Measurements from ENCODE around the gene MTG1. TPM values are rescaled to one million over a fixed set of nuclear protein-coding genes. Genes with fewer than 3 reads are reported as not detected.
"Not testable (repeated sequence)": the region's sequence is repeated elsewhere in the genome, so short reads cannot be mapped to it uniquely, and the experiment has no call there.

MTG1 gene
- total and polyA plus RNA-seq, 10 of the 15 experiments (the other 5 are each of a cell fraction or from before 2014, with no cell fraction given) = 6.2 to 104 (median 62.5) TPM

DNA sequence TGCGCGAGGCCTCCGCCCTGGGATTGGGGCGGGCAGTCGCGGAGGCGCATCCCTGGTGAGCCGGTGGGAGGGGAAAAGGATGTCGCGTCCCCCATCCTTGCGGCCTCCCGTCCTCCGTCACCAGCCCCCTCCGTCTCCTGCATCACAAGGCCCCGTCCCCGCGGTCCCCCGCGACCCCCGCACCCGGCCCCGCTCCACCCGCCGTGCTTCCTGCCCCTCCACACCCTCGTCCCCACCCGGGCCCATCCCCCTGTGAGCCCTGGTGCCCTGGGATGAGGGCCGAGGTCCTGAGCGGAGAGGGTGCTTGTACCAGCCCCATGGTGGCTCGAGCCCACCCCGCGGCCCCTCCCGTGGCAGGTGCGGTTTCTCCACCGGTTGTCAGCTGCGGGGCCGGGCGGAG lies 30.6 kb downstream of the MTG1 start, which contains the start of gene SPRN:
Gene SPRN, minus strand, starts transcription at position 25 of the 400 bp plus-strand sequence. CDS start 944 bp downstream, outside the sequence.
- H3K79me2 ChIP-seq (ENCODE audit: control insufficient read depth, insufficient read depth, low read length); H3K9me3 ChIP-seq (replicated peaks; ENCODE audit: control insufficient read depth, insufficient read depth, low read length); H3K27ac ChIP-seq (ENCODE audit: control insufficient read depth, insufficient read depth); H4K20me1 ChIP-seq (ENCODE audit: control insufficient read depth, insufficient read depth); H3K27me3 ChIP-seq (replicated peaks in 1 of 2; ENCODE audit: control insufficient read depth in 2 of 2, insufficient read depth in 2 of 2, low read length in 1 of 2); ATAC-seq; CTCF ChIA-PET; SMC1A ChIA-PET (ENCODE audit: uncharacterized antibody, unreplicated experiment); intact Hi-C loops (cut with micrococcal nuclease; ENCODE audit: unreplicated experiment); FAIRE-seq; RAD21 ChIA-PET (ENCODE audit: unreplicated experiment); H2AFZ ChIP-seq (ENCODE audit: control insufficient read depth, low read depth, low read length); H3K4me1 ChIP-seq (ENCODE audit: control insufficient read depth, insufficient read depth, low read length); BruUV-seq (replicated peaks); H3K9ac ChIP-seq (ENCODE audit: control insufficient read depth, insufficient read depth, low read length); H3K4me3 ChIP-seq; DNase-seq (ENCODE audit: low read depth, low spot score); POLR2A ChIA-PET: not testable (repeated sequence)
- in situ Hi-C loops (cut with MboI) = loop anchor here (5.0 kb wide), 1 partner anchor 148 kb away; no protein-coding TSS in a partner anchor
- H3K36me3 ChIP-seq (ENCODE audit: control insufficient read depth in 2 of 2, insufficient read depth in 2 of 2, low read length in 1 of 2) = peaks cover 2 to 10% of the 10 kb centered on the region in 2 experiments; a peak in 2 of 4 replicates
- 0 out of 2 replicates have a peak within 1 kb of the TSS, but pooled peaks have one; percentile 3 for H3K4me2 ChIP-seq (ENCODE audit: control insufficient read depth, insufficient read depth)
- no CpG with 5 or more reads among the region's 37 CpGs for WGBS (ENCODE audit: insufficient coverage, insufficient replicate concordance, low lambda C conversion rate, missing lambda C conversion rate)

DNA sequence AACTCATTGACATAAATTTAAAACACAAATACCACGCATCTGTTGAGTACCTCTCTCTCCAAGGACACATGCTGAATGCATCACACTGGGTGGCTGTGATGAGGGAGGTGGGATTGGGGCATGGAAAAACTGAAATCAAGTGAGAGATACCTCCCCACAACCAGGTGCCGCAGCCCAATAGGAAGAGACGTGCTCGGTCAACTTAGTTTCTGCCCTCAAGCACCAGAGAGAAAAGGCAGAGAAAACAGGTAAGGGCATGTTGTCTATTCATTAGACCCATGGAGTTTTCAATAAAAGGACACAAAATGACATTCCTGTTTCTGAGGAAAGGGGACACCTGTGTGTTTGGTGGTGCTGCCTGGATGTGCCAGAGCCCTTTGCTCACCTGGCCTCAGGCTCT lies 35.6 kb downstream of the MTG1 start:
- H3K79me2 ChIP-seq (ENCODE audit: control insufficient read depth, insufficient read depth, low read length); POLR2A ChIA-PET; H2AFZ ChIP-seq (ENCODE audit: control insufficient read depth, low read depth, low read length); ATAC-seq; H3K27me3 ChIP-seq (replicated peaks in 1 of 2; ENCODE audit: control insufficient read depth in 2 of 2, insufficient read depth in 2 of 2, low read length in 1 of 2); DNase-seq (ENCODE audit: low read depth, low spot score); H3K9ac ChIP-seq (ENCODE audit: control insufficient read depth, insufficient read depth, low read length); H3K4me2 ChIP-seq (ENCODE audit: control insufficient read depth, insufficient read depth); H3K4me3 ChIP-seq; H3K4me1 ChIP-seq (ENCODE audit: control insufficient read depth, insufficient read depth, low read length); CTCF ChIA-PET; RAD21 ChIA-PET (ENCODE audit: unreplicated experiment); H4K20me1 ChIP-seq (ENCODE audit: control insufficient read depth, insufficient read depth); FAIRE-seq; H3K9me3 ChIP-seq (replicated peaks; ENCODE audit: control insufficient read depth, insufficient read depth, low read length); BruUV-seq (replicated peaks); H3K36me3 ChIP-seq (ENCODE audit: control insufficient read depth in 2 of 2, insufficient read depth in 2 of 2, low read length in 1 of 2); H3K27ac ChIP-seq (ENCODE audit: control insufficient read depth, insufficient read depth); in situ Hi-C loops (cut with MboI): not testable (repeated sequence)
- intact Hi-C loops (cut with micrococcal nuclease; ENCODE audit: unreplicated experiment) = loop anchor here (2.0 kb wide), 1 partner anchor 143 kb away; no protein-coding TSS in a partner anchor
- SMC1A ChIA-PET (ENCODE audit: uncharacterized antibody, unreplicated experiment) = interaction anchor here (0.8 kb wide), 1 partner anchor 144 kb away, joined by 3 read pairs; no protein-coding TSS in a partner anchor
- 81% methylated on average over 1 of the region's 4 CpGs for WGBS (ENCODE audit: insufficient coverage, insufficient replicate concordance, low lambda C conversion rate, missing lambda C conversion rate)

DNA sequence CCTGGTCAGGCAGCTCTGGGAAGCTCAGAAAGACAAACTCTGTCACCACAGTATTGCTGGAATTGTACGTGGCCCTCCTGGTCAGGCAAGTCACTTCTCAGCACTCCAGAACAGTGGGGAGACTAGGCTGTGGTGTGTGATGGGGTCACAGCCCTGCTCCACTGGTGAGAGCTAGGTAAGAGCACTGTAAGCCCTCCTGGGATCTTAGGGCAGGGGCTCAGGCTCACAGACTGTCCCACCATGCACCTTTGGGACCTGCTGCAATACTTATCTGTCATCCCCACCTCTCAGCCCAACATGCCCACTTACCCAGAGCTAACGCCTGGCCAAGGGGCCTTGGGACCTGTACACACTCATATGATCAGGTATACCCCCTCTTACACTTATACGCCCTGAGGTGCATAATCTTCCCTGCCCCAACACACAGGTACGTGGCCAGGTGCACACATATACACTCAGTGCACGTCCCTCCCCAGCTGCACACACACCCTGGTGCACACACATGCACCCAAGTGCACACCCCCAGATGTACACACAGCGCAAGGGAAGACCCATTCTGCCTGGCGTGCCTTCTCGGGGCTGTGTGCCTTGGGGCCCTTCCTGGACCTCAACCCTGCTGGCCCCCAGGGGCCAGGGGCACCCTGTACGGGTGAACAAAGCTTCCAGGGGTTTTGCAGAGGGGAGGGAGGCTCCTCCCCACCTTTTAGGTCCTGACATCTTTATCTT lies 38.1 kb downstream of the MTG1 start:
- H3K9me3 ChIP-seq (replicated peaks; ENCODE audit: control insufficient read depth, insufficient read depth, low read length); BruUV-seq (replicated peaks); FAIRE-seq; H3K9ac ChIP-seq (ENCODE audit: control insufficient read depth, insufficient read depth, low read length); RAD21 ChIA-PET (ENCODE audit: unreplicated experiment); H3K36me3 ChIP-seq (ENCODE audit: control insufficient read depth in 2 of 2, insufficient read depth in 2 of 2, low read length in 1 of 2); H3K4me1 ChIP-seq (ENCODE audit: control insufficient read depth, insufficient read depth, low read length); H3K4me3 ChIP-seq; H2AFZ ChIP-seq (ENCODE audit: control insufficient read depth, low read depth, low read length); in situ Hi-C loops (cut with MboI); H3K4me2 ChIP-seq (ENCODE audit: control insufficient read depth, insufficient read depth); H3K79me2 ChIP-seq (ENCODE audit: control insufficient read depth, insufficient read depth, low read length); POLR2A ChIA-PET; intact Hi-C loops (cut with micrococcal nuclease; ENCODE audit: unreplicated experiment); DNase-seq (ENCODE audit: low read depth, low spot score); SMC1A ChIA-PET (ENCODE audit: uncharacterized antibody, unreplicated experiment); H3K27me3 ChIP-seq (replicated peaks in 1 of 2; ENCODE audit: control insufficient read depth in 2 of 2, insufficient read depth in 2 of 2, low read length in 1 of 2); CTCF ChIA-PET; H3K27ac ChIP-seq (ENCODE audit: control insufficient read depth, insufficient read depth); H4K20me1 ChIP-seq (ENCODE audit: control insufficient read depth, insufficient read depth): not testable (repeated sequence)
- peak; percentile 23 for ATAC-seq
- 23% methylated on average over 4 of the region's 9 CpGs for WGBS (ENCODE audit: insufficient coverage, insufficient replicate concordance, low lambda C conversion rate, missing lambda C conversion rate)

DNA sequence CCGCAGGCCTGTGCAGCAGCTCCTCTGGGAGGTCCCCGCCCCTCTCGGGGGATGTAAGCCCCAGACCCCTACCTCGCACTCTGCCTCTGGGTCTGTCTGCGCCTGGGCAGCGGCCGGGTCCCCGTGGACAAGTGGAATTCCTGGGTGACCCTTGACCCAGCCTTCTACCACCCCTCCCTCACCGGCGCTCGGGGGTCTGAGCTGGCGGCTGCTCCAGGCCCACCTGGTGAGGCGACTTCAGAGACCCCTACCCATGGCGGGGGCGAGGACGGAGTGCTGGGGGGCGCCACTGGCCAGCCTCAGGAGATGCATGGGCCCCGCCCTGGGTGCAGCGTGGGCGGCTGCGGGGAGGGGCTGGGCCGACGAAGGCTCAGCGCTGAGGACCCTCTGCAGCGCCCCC lies 38.8 kb downstream of the MTG1 start:
- FAIRE-seq; H3K4me2 ChIP-seq (ENCODE audit: control insufficient read depth, insufficient read depth); H4K20me1 ChIP-seq (ENCODE audit: control insufficient read depth, insufficient read depth); H3K36me3 ChIP-seq (ENCODE audit: control insufficient read depth in 2 of 2, insufficient read depth in 2 of 2, low read length in 1 of 2); ATAC-seq; H3K9me3 ChIP-seq (replicated peaks; ENCODE audit: control insufficient read depth, insufficient read depth, low read length); H3K27ac ChIP-seq (ENCODE audit: control insufficient read depth, insufficient read depth); DNase-seq (ENCODE audit: low read depth, low spot score); H3K4me1 ChIP-seq (ENCODE audit: control insufficient read depth, insufficient read depth, low read length); SMC1A ChIA-PET (ENCODE audit: uncharacterized antibody, unreplicated experiment); H3K9ac ChIP-seq (ENCODE audit: control insufficient read depth, insufficient read depth, low read length); RAD21 ChIA-PET (ENCODE audit: unreplicated experiment); H3K79me2 ChIP-seq (ENCODE audit: control insufficient read depth, insufficient read depth, low read length); intact Hi-C loops (cut with micrococcal nuclease; ENCODE audit: unreplicated experiment); in situ Hi-C loops (cut with MboI); POLR2A ChIA-PET; BruUV-seq (replicated peaks); H3K4me3 ChIP-seq; H2AFZ ChIP-seq (ENCODE audit: control insufficient read depth, low read depth, low read length); CTCF ChIA-PET; H3K27me3 ChIP-seq (replicated peaks in 1 of 2; ENCODE audit: control insufficient read depth in 2 of 2, insufficient read depth in 2 of 2, low read length in 1 of 2): not testable (repeated sequence)
- no CpG with 5 or more reads among the region's 25 CpGs for WGBS (ENCODE audit: insufficient coverage, insufficient replicate concordance, low lambda C conversion rate, missing lambda C conversion rate)
